D721Med (cell line): ENCODE results near the gene TFR2.

Experiments used
- DNase-seq: peaks from one replicate; pipeline ENCODE4 v3.0.0; 2011; ENCODE audit warnings: low spot score; ENCODE audit not compliant: insufficient read length
- FAIRE-seq: peaks from 2 replicates; lab custom pipeline; 2011; peaks lifted over from hg19 to GRCh38; lab: Jason Lieb, UNC
- TF ChIP-seq, protein P1 (sequence below): IDR thresholded peaks from 2 replicates; pipeline ENCODE4 v1.5.1; 2012; ENCODE audit warnings: mild to moderate bottlenecking, control low read depth; ENCODE audit not compliant: insufficient read depth; ENCODE audit errors: missing control alignments

The TFR2 gene

DNA sequence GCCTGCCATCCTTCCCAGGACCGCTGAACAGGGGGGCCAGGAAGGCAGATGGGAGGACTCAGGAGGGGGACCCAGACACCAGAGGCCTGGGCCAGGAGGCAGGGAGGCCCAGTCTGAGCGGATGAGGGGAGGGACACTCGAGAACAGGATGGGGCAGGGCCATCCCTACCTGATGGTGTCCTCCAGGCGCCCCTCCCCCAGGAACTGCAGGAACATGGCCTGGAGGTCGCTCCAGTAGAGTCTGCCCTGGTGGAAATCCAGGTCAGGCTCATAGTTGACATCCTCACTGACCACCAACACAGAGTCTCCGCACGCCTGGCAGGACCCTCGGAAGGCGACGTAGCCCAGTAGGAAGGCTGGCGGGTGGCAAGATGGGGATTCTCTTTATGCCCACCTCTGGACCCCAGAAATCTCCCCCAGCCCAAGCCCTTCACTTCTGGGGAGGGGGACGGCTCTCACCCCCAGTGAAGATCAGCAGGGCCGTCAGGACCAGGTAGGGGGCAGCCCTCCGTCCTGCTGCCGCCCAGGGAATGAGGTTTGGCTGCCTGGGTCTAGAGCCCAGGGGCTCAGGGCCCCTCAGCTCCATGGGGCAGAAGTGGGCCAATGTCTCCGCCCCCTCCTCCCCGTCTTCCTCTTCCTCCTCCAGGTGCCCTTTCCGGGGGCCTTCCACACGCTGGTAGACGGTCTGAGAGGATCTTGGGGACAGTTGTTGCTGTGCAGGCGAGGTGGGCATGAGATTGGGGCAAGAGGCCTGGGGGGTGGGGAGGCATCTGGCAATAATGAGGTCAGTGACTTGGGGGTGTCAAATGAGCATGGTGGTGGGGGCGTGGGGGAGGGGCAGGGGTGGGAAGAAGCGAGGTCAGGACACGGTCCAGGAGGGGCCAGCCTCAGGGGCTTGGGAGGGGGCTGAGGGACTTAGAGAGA is 573 bp downstream of the TFR2 start:
- no peak for DNase-seq

DNA sequence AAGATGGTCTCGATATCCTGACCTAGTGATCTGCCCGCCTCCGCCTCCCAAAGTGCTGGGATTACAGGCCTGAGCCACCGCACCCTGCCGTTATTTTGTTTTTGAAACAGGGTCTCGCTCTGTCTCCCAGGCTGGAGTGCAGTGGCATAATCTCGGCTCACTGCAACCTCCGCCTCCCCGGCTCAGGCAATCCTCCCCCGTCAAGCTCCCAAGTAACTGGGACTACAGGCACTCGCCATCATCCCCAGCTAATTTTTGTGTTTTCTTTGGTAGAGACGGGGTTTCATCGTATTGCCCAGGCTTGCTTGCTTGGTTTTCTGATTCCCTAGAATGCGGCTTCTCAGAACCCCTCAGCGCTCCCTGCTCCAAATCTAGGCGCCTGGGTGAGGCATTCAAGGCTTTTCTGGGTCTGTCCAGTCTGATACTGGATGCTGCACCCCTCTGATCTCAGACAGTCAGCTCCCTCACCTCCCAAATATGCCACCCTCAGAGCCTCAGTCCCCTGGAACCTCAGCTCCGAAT is 1.3 kb downstream of the TFR2 start:
- FAIRE-seq (no peak), DNase-seq (no peak)
- TF ChIP-seq, protein P1, sequence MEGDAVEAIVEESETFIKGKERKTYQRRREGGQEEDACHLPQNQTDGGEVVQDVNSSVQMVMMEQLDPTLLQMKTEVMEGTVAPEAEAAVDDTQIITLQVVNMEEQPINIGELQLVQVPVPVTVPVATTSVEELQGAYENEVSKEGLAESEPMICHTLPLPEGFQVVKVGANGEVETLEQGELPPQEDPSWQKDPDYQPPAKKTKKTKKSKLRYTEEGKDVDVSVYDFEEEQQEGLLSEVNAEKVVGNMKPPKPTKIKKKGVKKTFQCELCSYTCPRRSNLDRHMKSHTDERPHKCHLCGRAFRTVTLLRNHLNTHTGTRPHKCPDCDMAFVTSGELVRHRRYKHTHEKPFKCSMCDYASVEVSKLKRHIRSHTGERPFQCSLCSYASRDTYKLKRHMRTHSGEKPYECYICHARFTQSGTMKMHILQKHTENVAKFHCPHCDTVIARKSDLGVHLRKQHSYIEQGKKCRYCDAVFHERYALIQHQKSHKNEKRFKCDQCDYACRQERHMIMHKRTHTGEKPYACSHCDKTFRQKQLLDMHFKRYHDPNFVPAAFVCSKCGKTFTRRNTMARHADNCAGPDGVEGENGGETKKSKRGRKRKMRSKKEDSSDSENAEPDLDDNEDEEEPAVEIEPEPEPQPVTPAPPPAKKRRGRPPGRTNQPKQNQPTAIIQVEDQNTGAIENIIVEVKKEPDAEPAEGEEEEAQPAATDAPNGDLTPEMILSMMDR = no peak

More for the DNA sequence above, 573 bp downstream of the TFR2 start:
- TF ChIP-seq, protein P1 = no peak
- FAIRE-seq = no peak

DNA sequence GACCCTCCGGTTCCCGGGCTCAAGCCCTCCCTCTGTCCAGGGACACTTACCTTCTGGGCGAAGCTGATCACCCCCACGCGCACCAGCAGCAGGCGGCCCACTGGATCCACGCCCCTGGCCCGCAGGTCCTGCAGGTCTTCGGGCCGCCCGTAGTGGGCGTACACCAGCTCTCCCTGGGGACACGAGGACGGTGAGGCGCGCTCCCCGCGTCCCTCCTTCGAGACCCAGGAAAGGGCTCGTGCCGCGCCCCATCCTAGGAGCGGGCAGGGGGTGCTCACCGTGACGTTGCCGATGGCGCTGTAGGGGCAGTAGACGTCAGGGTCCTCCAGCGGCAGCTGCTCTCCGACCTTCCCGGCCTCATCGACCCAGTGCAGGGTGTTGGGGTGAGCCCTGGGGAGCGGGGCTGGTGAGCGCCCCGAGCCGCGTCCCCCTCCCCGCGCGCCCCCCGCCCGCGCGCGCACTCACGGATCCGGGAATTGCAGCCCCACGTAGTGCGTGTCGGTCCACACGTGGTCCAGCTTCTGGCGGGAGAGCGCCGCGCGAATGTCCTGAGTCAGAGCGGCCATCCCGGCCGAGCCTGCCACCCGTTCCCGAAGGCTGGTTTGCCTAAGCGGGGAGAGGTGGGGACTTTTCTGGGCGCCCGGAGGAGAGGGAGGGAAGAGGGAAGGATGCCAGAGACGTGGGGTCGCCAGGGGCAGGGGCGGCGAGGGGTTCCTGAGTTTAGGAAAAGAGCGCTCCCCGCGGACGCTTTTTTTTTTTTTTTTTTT is 8.2 kb downstream of the TFR2 start:
- TF ChIP-seq, protein P1 = peak; percentile 30
- no peak for FAIRE-seq
- peak; percentile 68 for DNase-seq

DNA sequence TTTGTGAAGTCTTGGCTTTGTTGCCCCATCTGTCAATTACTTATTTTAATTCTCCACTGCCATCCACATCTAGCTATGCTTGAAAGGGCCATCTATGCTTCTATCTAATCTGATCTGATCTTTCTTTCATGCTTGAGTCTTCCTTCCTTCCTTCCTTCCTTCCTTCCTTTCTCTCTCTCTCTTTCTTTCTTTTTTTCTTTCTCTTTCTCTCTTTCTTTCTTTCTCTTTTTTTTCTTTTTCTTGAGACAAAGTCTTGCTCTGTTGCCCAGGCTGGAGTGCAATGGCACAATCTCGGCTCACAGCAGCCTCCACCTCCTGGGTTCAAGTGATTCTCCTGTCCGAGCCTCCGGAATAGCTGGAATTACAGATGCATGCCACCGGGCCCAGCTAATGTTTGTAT is 11.3 kb downstream of the TFR2 start:
- DNase-seq (no peak), FAIRE-seq (no peak)
- TF ChIP-seq, protein P1 = no peak

DNA sequence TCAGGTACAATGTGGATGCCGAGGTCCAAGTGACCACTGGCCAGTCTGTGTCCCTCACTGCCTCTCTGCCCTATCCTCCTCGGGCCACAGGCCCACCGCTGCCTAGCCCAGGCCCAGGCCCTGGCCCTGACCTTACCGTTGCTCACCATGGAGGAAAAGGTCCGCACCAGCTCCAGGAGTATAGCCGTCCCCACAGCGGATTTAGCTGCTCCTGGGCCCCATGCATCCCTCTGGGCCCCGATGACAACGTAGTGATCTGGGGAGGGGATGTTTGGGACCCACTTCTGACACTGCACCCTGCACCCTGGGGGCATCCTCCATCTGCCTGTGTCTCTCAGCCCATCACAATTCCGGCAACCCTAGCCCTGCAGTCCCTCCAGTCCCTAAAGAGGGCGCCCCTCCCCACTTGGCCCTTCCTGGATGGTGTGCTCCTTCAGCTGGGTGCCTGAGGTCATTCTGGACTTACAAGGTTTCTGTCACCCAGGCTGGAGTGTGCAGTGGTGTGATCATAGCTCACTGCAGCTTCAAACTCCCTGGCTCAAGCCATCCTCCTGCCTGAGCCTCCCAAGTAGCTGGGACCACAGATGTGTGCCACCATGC is 12.1 kb downstream of the TFR2 start:
- TF ChIP-seq, protein P1 = peak; percentile 33
- FAIRE-seq = no peak
- DNase-seq = no peak

DNA sequence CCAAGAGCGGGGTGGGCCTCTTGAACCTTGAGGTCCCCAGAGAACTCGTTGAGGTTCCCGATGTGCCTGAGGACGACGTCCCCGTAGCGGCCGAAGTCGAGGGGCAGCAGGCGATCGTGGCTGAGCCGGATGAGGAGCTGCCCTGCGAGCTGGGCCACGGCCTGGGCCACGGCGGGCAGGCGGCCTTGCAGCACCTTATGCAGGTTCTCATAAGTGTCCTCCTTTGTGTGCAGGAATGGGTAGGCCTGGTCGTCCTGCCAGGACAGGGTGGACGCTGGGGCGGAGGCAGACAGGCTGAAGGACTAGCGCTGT is 14.2 kb downstream of the TFR2 start:
- TF ChIP-seq, protein P1 = no peak
- FAIRE-seq (no peak), DNase-seq (no peak)
